Activated naive CD4-positive, alpha-beta T cell (primary cell): Measurements from ENCODE around the gene ZNF610.
"Not testable (repeated sequence)": the region's sequence is repeated elsewhere in the genome, so short reads cannot be mapped to it uniquely, and the experiment has no call there.

Source experiments
- DNase-seq, 4 experiments: peaks; one replicate each; lab custom pipeline; 2025; lab: John Stamatoyannopoulos, UW

ZNF610 gene

DNA sequence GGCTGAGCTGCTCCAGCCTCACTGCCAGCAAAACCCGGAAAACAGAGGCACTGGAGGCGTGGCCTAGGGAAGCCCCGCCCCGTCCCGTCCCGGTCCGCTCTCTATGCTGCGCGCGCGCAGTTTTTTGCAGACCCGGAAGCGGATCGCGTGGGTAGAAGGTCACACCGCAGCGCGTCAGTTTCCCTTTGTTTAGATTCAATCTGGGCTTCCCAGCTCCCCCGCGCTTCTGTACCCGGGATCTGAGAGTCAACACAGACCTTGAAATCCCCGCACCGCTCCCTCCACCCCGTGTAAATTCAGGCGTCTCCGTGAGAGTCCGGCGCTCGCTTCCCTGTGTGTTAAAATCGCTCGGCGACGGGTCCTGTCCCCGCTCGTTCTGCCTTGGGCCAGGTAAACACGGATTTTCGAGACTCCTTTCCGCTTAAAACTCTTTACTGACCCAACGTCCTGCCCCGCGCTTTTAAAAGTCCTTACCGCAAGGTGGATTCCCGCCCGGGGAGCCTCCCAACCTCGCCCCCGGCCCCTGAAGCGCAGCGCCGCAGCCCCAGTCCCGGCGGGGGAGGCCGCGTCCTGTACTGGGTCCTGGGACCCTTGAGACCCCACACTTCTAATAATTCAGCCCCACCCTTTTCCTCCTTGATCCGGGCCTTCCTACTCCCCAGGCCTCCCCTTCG, at the start of gene ZNF610:
ZNF610 (plus strand) TSS at position 127 of the 674 bp plus-strand sequence. CDS start 12,930 bp downstream, outside the sequence.
- peak; percentile 51 to 82 (median 73) for DNase-seq

DNA sequence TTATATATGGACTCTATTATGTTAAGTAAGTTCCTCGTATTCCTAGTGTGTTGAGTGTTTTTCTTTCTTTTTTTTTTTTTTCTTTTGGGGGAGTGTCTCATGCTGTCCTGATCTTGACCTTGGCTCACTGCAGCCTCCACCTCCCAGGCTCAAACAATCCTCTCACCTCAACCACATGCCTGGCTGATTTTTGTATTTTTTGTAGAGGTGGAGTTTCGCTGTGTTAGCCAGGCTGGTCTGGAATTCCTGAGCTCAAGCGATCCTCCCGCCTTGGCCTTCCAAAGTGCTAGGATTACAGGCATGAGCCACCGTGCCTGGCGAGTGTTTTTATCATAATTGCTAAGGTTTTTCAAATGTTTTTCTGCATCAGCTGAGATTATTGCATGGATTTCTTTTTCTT, 49.8 kb upstream of the ZNF610 start:
- DNase-seq = no peak

DNA sequence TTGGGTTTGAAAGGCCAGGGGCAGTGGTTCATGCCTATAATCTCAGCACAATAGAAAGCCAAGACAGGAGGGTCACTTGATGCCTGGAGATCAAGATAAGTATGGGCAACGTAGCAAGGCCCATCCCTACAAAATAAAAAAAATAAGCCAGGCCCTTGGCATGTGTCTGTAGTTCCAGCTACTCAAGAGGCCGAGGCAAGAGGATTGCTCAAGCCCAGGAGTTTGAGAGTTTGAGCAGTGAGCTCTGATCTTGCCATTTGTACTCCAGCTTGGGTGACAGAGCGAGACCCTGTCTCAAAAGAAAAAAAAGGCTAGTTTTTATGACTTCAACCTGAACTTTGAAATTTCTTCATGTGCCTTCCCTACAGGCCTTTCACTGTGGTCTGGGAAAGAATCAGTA, 44.3 kb upstream of the ZNF610 start:
- no peak for DNase-seq

DNA sequence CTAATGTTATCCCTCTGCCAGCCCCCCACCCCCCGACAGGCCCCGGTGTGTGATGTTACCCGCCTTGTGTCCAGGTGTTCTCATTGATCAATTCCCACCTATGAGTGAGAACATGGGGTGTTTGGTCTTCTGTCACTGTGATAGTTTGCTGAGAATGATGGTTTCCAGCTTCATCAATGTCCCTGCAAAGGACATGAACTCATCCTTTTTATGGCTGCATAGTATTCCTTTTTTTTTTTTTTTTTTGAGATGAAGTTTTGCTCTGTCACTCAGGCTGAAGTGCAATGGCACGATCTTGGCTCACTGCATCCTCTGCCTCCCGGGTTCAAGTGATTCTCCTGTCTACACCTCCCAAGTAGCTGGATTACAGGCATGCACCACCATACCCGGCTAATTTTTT, 43.1 kb upstream of the ZNF610 start:
- DNase-seq = not testable (repeated sequence)

DNA sequence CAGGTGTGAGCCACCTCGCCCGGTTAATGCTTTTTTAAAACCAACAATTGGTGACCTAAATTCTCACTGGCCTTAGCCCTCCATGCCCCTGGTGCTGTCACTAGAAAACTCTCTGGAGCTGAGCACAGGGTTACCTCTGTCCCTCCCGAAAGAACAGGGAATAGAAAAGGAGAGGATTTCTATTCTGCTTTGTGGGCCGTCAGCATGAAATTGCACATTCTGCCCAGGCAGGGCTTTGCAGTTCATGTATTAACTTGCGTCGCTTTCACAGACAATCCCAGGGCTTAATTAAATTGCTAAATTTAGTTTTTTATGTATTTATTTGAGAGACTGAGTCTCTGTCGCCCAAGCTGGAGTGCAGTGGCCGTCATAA, 39.7 kb upstream of the ZNF610 start:
- no peak for DNase-seq

DNA sequence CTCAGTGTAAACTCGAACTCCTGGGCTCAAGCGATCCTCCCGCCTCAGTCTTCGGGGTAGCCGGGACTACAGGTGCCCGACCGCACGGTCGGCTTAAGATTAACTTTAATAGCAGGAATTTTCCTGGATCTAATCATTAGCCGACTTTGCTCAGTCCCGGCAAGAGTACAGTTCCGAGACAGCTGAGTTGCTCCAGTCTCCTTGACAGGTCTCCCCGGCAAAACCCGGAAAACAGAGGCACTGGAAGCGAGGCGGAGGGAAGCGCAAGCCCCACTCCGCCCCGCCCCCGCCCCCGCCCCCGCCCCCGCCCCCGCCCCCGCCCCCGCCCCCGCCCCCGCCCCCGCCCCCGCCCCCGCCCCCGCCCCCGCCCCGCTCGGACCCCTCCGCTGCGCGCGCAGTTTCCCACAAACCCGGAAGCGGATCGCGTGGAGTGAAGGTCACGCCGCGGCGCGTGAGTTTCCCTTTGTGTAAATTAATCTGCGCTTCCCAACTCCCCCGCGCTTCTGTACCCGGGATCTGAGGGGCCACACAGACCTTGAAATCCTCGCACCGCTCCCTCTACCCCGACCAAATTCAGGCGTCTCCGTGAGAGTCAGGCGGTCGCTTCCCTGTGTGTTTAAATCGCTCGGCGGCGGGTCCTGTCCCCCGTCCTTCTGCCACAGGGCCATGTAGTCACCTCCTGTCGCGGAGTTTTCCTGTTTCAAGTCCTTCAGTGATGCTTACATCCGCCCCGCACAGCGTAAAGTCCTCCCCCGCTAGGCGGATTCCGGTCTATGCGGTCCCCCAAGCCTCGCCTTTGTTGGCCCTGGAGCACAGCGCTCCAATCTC, 39.1 kb upstream of the ZNF610 start, which contains the start of gene ZNF480:
ZNF480 (plus strand) TSS at position 397 of the 828 bp plus-strand sequence. CDS start 3,244 bp downstream, outside the sequence.
- DNase-seq = peak; percentile 34 to 87 (median 65)

DNA sequence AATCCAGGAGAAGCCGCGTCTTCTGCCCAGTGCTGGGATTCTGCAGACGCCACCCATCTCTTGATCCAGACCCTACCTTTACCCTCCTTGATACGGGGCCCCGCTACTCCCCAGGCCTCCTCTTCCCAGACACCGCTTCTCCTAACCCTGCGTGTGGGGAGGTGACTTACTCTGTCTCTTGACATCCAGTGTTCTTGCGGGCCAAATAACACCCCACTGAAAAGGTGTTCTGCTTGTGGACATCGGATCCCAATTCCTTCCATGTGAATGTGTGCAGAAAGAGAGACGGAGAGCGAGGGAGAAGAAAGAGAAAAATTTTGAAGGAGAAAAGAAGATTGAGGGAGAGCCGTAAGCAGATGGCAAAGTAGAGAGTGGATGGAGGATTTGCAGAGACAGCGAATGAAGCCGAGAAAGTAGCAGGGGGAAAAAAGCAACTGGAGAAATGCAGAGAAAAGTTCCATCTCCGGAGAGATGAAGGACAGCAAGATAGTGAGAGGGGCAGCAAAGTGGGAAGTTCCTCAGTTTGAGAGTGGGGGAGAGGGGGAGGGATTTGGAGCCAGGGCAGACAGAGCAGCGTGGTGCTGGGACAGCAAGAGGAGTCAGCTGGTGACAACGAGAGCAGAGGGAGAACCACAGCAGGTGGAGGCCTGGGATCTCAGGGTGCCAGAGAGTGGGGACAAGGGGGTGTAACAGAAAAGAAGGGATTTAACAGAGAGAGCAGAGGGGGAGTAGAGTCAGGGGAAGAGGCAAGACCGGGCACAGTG, 38.3 kb upstream of the ZNF610 start:
- no peak for DNase-seq

DNA sequence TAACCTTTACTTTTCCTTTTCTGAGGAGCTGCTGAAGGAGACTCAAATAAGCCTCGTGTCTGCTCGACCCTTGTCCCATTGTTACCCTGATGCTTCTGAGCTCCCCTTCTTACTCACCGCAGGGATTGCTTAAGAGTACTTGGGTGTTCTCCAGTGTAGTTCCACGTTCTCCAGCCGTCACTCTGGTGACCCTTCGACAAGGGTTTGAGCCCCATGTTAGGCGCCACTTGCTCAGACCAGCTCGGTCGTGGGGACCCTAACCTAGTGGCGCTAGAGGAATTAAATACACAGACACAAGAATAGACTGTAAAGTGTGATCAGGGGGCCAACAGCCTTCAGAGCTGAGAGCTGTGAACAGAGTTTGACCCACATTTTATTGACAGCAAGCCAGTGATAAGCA, 28.8 kb upstream of the ZNF610 start:
- no peak for DNase-seq

DNA sequence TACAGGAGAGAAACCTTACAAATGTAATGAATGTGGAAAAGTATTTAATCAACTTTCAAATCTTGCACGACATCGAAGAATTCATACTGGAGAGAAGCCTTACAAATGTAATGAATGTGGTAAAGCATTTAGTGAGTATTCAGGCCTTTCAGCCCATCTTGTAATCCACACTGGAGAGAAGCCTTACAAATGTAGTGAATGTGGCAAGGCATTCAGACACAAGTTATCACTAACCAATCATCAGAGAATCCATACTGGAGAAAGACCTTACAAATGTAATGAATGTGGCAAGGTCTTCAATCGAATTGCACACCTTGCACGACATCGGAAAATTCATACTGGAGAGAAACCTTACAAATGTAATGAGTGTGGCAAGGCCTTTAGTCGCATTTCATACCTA, 13.6 kb upstream of the ZNF610 start:
- DNase-seq = no peak

DNA sequence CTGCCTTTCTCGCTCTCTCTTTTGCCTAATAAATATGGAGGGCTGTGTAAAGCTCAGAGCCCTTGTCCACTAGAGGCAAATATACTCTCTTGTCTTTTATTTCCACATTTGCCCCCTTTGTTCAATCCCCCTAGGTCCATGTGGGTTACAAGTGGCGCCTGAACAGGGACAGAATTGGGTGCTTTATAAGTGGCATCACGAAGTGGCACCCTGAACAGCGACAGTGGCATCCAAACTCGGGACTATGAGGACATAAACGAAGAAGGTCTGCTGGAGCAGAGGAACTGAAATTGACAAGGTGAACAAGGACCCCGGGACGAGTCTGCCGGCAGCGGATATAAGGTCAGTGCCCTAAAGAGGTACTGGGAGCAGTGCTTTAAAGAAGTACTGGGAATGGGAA, 4.3 kb upstream of the ZNF610 start:
- DNase-seq = no peak

DNA sequence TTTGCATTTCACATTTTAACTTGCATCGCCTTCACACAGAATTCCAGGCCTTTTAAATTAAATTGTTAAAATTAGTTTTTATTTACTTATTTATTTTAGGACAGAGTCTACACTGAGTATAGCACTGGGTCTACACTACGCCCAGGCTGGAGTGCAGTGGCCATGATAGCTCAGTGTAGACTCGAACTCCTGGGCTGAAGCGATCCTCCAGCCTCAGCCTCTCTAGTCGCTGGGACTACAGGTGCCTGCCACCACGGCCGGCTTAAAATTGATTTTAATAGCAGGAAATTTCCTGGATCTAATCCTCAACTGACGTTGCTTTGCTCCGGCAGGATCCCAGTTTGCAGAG, 301 bp upstream of the ZNF610 start:
- DNase-seq = no peak

DNA sequence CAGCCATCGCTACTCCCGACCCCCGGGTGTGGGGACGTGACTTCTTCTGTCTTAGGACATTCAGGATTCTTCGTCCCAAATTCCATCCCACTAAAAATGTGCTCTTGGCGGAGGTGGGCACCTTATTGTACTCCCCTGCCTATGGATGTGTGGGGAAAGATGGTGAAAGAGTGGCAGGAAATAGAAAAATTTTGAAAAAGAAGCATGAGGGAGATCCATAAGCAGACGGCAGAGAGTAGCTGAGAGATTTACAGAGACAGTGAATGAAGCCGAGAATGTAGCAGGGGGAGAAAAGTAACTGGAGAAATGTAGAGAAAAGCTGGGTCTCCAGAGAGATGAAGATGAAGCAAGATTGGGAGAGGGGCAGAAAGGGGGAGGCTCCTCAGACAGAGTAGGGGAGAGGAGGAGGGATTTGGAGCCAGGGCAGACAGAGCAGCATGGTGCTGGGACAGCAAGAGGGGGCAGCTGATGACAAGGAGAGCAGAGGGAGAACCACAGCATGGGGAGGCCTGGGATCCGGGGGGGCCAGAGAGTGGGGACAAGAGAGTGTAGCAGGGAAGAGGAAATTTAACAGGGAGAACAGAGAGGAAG, 843 bp downstream of the ZNF610 start:
- DNase-seq = no peak

DNA sequence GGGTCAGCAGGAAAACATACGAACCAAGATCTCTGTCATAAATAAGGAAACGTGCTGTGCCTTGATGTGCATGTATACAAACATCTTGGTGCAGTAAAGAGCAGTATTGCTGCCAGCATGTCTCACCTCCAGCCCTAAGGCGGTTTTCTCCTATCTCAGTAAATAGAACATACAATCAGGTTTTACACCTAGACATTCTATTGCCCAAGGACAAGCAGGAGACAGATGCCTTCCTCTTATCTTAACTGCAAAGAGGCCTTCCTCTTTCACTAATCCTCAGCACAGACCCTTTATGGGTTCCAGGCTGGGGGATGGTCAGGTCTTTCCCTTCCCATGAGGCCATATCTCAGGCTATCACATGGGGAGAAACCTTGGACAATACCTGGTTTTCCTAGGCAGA, 3.0 kb downstream of the ZNF610 start:
- not testable (repeated sequence) for DNase-seq

DNA sequence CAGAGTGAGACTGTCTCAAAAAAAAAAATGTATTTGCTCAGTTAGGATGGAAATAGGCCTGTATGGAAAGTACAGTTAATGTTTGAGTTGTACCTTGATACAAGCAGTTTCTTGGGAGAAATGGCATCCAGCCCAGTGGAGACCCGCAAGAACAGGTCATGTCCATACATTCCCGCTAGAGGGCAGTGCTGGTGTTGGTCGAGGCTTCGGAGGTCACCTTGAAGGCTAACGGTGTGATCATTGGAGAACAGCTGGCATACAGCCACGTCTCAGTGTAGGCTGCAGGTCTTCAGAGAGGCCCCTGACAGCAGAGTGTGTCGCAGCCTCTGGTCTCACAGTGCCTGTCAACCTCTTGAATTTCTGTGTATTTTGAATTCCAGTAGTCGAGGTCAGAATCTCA, 7.5 kb downstream of the ZNF610 start:
- DNase-seq = peak in 2 of 4 experiments; percentile 5 to 12

DNA sequence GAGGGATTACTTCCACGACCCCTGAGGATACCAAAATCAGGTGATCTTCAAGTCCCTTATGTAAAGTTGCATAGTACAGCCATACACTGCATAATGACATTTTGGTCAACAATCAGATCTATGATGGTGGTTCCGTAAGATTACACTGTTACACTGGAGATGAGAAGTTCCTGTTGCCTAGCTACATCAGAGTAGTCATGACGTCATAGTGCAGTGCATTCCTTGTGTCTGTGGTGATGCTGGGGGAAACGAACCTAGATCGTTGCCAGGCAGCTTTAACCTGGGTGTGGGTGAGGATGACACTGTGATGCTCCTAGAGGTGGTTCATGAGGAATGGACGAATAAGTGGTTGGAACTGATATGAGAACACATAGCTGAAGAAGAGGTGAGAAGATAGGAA, 9.1 kb downstream of the ZNF610 start:
- no peak for DNase-seq

DNA sequence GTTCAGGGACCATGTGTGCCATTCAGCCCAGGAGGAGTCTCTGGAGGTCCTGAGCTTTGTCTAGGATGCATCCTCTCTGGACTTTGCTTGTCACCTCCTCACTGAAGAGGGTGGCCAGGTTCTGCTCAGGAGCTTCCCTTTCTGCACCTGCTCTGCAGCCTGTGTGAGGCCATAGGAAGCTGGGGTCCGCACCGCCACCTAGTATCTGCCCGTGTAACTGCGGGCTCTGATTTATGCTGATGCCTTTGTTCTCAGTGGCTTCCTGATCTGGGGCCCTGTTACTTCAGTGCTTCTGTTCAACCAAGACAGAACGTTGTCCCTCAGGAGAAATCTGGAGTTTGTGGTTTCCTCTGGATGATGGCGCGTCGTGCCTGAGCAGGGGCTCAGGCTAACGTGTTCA, 15.5 kb downstream of the ZNF610 start:
- DNase-seq = no peak

DNA sequence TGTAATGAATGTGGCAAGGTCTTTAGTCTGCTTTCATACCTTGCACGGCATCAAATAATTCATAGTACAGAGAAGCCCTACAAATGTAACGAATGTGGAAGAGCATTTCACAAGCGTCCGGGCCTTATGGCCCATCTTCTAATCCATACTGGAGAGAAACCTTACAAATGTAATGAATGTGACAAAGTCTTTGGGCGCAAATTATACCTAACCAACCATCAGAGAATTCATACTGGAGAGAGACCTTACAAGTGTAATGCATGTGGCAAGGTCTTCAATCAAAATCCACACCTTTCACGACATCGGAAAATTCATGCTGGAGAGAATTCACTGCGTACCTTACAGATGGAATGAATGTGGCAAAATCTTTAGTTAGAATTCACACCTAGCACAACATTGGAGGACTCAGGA, 30.4 kb downstream of the ZNF610 start:
- no peak for DNase-seq

DNA sequence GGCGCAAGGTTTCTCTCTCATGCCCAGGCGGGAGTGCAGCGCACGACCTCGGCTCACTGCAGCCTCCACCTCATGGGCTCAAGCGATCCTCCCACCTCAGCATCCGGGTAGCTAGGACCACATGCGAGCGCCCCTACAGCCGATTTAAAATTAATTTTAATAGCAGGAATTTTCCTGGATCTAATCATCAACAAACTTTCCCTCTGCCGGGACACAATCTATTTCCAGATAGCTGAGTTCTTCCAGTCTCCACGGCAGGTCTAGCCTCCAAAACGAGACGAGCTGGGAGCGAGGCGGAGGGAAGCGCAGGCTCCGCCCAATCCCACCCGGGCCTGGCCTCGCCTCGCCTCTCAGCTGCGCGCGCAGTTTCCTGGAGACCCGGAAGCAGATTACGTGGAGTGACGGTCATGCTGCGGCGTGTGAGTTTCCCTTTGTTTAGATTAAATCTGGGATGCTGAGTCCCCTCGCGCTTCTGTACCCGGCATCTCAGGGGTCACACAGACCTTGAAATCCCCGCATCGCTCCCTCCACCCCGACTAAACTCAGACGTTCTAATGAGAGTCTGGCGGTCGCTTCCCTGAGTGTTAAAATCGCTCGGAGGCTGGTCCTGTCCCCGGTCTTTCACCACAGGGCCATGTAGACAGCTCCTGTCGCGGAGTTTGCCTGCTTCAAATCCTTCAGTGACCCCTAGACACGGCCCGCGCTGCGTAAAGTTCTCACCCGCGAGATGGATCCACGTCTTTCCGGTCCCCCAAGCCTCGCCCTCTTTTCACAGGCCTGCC, 33.7 kb downstream of the ZNF610 start, which contains the start of gene ZNF880:
ZNF880 (plus strand) TSS at position 365 of the 782 bp plus-strand sequence; CDS start at position 408, 43 bp downstream.
- DNase-seq = peak; percentile 57 to 89 (median 84)

DNA sequence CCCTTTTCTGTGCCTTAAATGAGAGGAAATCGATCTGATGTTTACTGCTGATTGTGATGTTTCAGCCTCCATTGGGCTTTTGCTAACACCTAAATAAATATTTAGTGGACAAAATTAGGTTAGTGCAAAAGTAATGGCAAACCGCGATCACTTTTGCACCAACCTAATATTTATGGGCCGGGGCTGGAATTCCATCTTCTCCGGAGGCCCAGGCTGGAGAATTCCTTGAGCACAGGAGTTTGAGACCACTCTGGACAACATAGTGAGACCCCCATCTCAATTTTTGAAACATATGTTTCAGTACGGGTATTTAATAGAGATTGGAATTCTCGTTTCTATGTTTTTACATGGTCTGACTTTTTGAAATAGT, 34.3 kb downstream of the ZNF610 start:
- DNase-seq = no peak

DNA sequence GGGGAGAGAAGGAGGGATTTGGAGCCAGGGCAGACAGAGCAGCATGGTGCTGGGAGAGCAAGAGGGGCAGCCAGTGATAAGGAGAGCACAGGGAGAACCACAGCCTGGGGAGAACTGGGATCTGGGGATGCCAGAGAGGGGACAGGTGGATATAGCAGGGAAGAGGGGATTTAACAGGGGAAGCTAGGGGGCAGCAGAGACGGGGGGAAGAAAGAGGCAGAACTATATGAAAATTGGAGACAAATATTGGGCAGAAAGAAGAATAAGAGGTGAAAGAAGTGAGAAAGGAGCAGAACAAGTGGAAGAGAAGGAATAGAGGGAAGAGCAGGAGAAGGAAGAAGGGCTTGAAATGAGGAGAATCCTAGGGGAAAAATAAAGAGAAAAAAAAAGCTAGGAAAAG, 55.1 kb downstream of the ZNF610 start:
- DNase-seq = no peak

DNA sequence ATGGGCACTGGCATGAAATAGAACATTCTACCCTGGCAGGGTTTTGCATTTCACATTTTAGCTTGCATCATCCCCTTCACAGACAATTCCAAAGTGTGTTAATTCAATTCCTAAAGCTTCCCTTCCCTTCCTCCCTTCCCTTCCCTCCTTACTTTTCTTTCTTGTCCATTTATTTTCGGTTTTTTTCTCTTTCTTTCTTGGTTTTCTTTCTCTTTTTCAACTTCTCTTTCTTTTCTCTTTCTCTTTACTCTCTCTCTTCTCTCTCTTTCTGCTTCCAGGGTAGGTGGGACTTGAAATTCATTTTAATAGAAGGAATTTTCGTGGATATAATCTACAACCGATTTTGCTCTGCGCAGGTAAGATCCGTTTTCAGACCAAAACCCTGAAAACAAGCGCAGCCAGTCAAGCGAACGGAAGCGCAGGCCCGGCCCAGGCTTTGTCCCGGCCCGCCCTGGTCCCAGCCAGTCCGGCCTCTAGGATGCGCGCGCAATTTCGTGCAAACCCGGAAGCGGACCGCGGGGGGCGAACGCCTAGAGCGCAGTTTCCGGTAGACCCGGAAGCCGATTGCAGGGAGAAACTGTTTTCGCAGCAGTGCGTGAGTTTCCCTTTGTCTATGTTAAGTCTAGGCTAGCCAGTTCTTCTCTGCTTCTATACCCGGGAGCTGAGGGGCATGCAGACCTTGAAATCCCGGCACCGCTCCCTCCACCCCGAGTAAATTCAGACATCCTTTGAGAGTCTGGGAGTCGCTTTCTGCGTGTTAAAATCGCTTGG, 61.5 kb downstream of the ZNF610 start, which contains the start of gene ZNF528:
ZNF528 (plus strand) TSS at position 540 of the 771 bp plus-strand sequence. CDS start 4,165 bp downstream, outside the sequence.
- peak; percentile 81 to 93 (median 90) for DNase-seq
